Adrenal gland (tissue), 5 donors: Measurements from ENCODE around the gene TSHZ2.

Experiments used
- POLR2A ChIP-seq, 2 donors: fragments of 450-650 bp; IDR thresholded peaks; one replicate each; pipeline ENCODE4 v1.6.1; 2017; ENCODE audit warnings: antibody characterized with exemption in 2 of 2, mild to moderate bottlenecking in 2 of 2, moderate library complexity in 1 of 2
- TF ChIP-seq, protein P1 (sequence below), 6 experiments: fragments of 450-650 bp in 4 of 6; fragments of 200-600 bp in 2 of 6; sonication (generic) in 1 of 6; IDR thresholded peaks; 1 replicate in 5 of 6; 2 replicates in 1 of 6; pipeline versions ENCODE4 v1.5.1 to v1.8.0; 2016 to 2021; ENCODE audit warnings: antibody characterized with exemption in 6 of 6, mild to moderate bottlenecking in 2 of 6, moderate library complexity in 1 of 6
- donor health status: DM: no; HTN: no; CAD: no.

DNA sequence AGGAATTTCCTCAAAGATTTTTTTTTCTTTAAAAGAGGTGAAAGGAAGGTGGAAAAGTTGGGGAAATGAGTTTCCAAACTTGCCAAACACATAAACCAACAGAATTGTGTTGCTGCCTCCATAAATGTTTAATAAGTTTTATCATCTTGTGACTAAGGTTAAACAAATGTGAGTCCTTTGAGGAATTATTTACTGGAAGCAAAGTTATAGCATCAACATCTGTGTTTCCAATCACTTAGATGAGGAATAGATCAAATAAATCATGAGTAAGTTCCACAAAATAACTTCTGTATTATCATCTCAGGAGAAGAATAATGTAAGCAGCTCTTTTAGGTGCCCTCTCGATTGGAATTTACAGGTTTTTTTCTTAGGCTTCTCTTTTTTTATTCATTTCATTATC, 20.5 kb downstream of the TSHZ2 start:
- no peak for TF ChIP-seq POLR2A (IDR thresholded peaks at IDR 0.05)
- TF ChIP-seq, protein P1, sequence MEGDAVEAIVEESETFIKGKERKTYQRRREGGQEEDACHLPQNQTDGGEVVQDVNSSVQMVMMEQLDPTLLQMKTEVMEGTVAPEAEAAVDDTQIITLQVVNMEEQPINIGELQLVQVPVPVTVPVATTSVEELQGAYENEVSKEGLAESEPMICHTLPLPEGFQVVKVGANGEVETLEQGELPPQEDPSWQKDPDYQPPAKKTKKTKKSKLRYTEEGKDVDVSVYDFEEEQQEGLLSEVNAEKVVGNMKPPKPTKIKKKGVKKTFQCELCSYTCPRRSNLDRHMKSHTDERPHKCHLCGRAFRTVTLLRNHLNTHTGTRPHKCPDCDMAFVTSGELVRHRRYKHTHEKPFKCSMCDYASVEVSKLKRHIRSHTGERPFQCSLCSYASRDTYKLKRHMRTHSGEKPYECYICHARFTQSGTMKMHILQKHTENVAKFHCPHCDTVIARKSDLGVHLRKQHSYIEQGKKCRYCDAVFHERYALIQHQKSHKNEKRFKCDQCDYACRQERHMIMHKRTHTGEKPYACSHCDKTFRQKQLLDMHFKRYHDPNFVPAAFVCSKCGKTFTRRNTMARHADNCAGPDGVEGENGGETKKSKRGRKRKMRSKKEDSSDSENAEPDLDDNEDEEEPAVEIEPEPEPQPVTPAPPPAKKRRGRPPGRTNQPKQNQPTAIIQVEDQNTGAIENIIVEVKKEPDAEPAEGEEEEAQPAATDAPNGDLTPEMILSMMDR (IDR thresholded peaks at IDR 0.05): no peak
